Skin epidermis (tissue), 12 donors: Measurements from ENCODE around the gene L3MBTL2.

Experiments used
- H3K27ac ChIP-seq, 21 experiments: fragments of 200-600 bp; sonication (generic) in 11 of 21; one replicate each; pipeline ENCODE4 v1.5.0; 2020; ENCODE audit warnings: mild to moderate bottlenecking in 3 of 21, inconsistent platforms in 2 of 21, moderate library complexity in 2 of 21
- H3K4me3 ChIP-seq, 7 experiments: fragments of 200-600 bp; sonication (generic) in 2 of 7; one replicate each; pipeline ENCODE4 v1.5.0; 2020; ENCODE audit warnings: inconsistent platforms in 2 of 7, mild to moderate bottlenecking in 2 of 7, moderate library complexity in 1 of 7

The L3MBTL2 gene

GRCh38 chr22:41203118-41203517 lies 2.0 kb upstream of the L3MBTL2 start:
- H3K4me3 ChIP-seq = no peak overlapping the region
- no peak overlapping the region for H3K27ac ChIP-seq

GRCh38 chr22:41204066-41204465 lies 1.0 kb upstream of the L3MBTL2 start:
- Histone ChIP-seq H3K27ac (no peak overlapping the region), H3K4me3 (no peak overlapping the region)

GRCh38 chr22:41206719-41207118 lies 1.6 kb downstream of the L3MBTL2 start:
- Histone ChIP-seq H3K4me3 (no peak overlapping the region), H3K27ac (no peak overlapping the region)

- Histone ChIP-seq H3K27ac (peak overlapping the region in 1 of 21 experiments; percentile 37), H3K4me3 (no peak overlapping the region)
Observed at GRCh38 chr22:41215409-41215808, 10.3 kb downstream of the L3MBTL2 start.

GRCh38 chr22:41215926-41216325 lies 10.8 kb downstream of the L3MBTL2 start:
- Histone ChIP-seq H3K27ac (peak overlapping the region in 4 of 21 experiments; percentile 19 to 78 (median 52)), H3K4me3 (no peak overlapping the region)

GRCh38 chr22:41216984-41217383 lies 11.9 kb downstream of the L3MBTL2 start:
- H3K4me3 ChIP-seq = peak overlapping the region in 1 of 7 experiments; percentile 9
- H3K27ac ChIP-seq = peak overlapping the region in 20 of 21 experiments; percentile 23 to 87 (median 60)

- peak overlapping the region in 19 of 21 experiments; percentile 23 to 87 (median 63) for H3K27ac ChIP-seq
- peak overlapping the region in 1 of 7 experiments; percentile 9 for H3K4me3 ChIP-seq
Observed at GRCh38 chr22:41217553-41218157, 12.5 kb downstream of the L3MBTL2 start.

- Histone ChIP-seq H3K4me3 (no peak overlapping the region), H3K27ac (peak overlapping the region in 4 of 21 experiments; percentile 16 to 58 (median 50))
Observed at GRCh38 chr22:41222846-41223507, 17.9 kb downstream of the L3MBTL2 start.

- H3K4me3 ChIP-seq = no peak overlapping the region
- no peak overlapping the region for H3K27ac ChIP-seq
Observed at GRCh38 chr22:41223535-41223934, 18.4 kb downstream of the L3MBTL2 start.

- H3K4me3 ChIP-seq = no peak overlapping the region
- H3K27ac ChIP-seq = peak overlapping the region in 1 of 21 experiments; percentile 7
Observed at GRCh38 chr22:41226723-41227655, 21.9 kb downstream of the L3MBTL2 start.

- Histone ChIP-seq H3K27ac (no peak overlapping the region), H3K4me3 (no peak overlapping the region)
Observed at GRCh38 chr22:41229215-41229614, 24.1 kb downstream of the L3MBTL2 start.

GRCh38 chr22:41229730-41230400 lies 24.8 kb downstream of the L3MBTL2 start:
- Histone ChIP-seq H3K27ac (no peak overlapping the region), H3K4me3 (no peak overlapping the region)

- H3K27ac ChIP-seq = no peak overlapping the region
- no peak overlapping the region for H3K4me3 ChIP-seq
Observed at GRCh38 chr22:41230401-41230785, 25.3 kb downstream of the L3MBTL2 start.

GRCh38 chr22:41231369-41231768 lies 26.3 kb downstream of the L3MBTL2 start:
- H3K27ac ChIP-seq = no peak overlapping the region
- H3K4me3 ChIP-seq = no peak overlapping the region

- no peak overlapping the region for H3K27ac ChIP-seq
- no peak overlapping the region for H3K4me3 ChIP-seq
Observed at GRCh38 chr22:41234815-41235695, 29.9 kb downstream of the L3MBTL2 start.

- H3K4me3 ChIP-seq = peak overlapping the region; percentile 29 to 66 (median 41)
- H3K27ac ChIP-seq = peak overlapping the region in 15 of 21 experiments; percentile 8 to 75 (median 58)
Observed at GRCh38 chr22:41237036-41237706, 32.1 kb downstream of the L3MBTL2 start.

GRCh38 chr22:41237707-41238569 lies 32.8 kb downstream of the L3MBTL2 start:
- Histone ChIP-seq H3K4me3 (peak overlapping the region; percentile 29 to 66 (median 41)), H3K27ac (peak overlapping the region in 15 of 21 experiments; percentile 8 to 75 (median 58))
